ENCODE data around the gene SH3PXD2A.

Gene SH3PXD2A

GRCh38 chr10:103713676-103714075, 141.7 kb downstream of the SH3PXD2A start:
- H3K27ac ChIP-seq, result no peak overlapping the region
- TF ChIP-seq ZFX (IDR thresholded peaks at IDR 0.05) (no peak), CTCF (conservative IDR thresholded peaks at IDR 0.05) (no peak)

GRCh38 chr10:103712898-103713498, 142.4 kb downstream of the SH3PXD2A start:
- no peak overlapping the region for H3K27ac ChIP-seq
- TF ChIP-seq CTCF (conservative IDR thresholded peaks at IDR 0.05) (peak; percentile 89), ZFX (IDR thresholded peaks at IDR 0.05) (no peak)

- no peak for TF ChIP-seq ZFX (IDR thresholded peaks at IDR 0.05)
- TF ChIP-seq CTCF (conservative IDR thresholded peaks at IDR 0.05), result no peak
- no peak overlapping the region for H3K27ac ChIP-seq
Observed at GRCh38 chr10:103712146-103712545, 143.2 kb downstream of the SH3PXD2A start.

- TF ChIP-seq ZFX (IDR thresholded peaks at IDR 0.05) (no peak), CTCF (conservative IDR thresholded peaks at IDR 0.05) (no peak; the same call in 1 of the 2 replicates)
- no peak overlapping the region for H3K27ac ChIP-seq
Observed at GRCh38 chr10:103711351-103711994, 143.9 kb downstream of the SH3PXD2A start.

GRCh38 chr10:103710490-103710889, 144.9 kb downstream of the SH3PXD2A start:
- no peak overlapping the region for H3K27ac ChIP-seq
- no peak for TF ChIP-seq ZFX (IDR thresholded peaks at IDR 0.05)
- no peak for TF ChIP-seq CTCF (conservative IDR thresholded peaks at IDR 0.05)

GRCh38 chr10:103709341-103709920, 145.9 kb downstream of the SH3PXD2A start:
- no peak for TF ChIP-seq CTCF (conservative IDR thresholded peaks at IDR 0.05)
- TF ChIP-seq ZFX (IDR thresholded peaks at IDR 0.05), result no peak
- no peak overlapping the region for H3K27ac ChIP-seq

- TF ChIP-seq CTCF (conservative IDR thresholded peaks at IDR 0.05), result no peak
- TF ChIP-seq ZFX (IDR thresholded peaks at IDR 0.05), result no peak
- no peak overlapping the region for H3K27ac ChIP-seq
Observed at GRCh38 chr10:103708627-103709288, 146.6 kb downstream of the SH3PXD2A start.

All from C4-2B (cell line).